K562 (cell line): ENCODE data around the gene PRKAG1. TPM values are rescaled to one million over a fixed set of nuclear protein-coding genes. Genes with fewer than 3 reads are reported as not detected.

Experiments used
- ARNT ChIP-seq, 2 experiments: fragments of 450-650 bp; IDR thresholded peaks; 2 replicates each; pipeline ENCODE4 v1.6.1; 2016; ENCODE audit warnings: mild to moderate bottlenecking in 1 of 2
- ATF7 ChIP-seq: fragments of 450-650 bp; IDR thresholded peaks from 2 replicates; pipeline ENCODE4 v1.7.1; 2014; ENCODE audit warnings: mild to moderate bottlenecking, moderate library complexity
- CEBPG ChIP-seq, 3 experiments: fragments of 200-800 bp in 1 of 3; sonication (Bioruptor generic) in 1 of 3; sonication (generic) in 1 of 3; formaldehyde crosslinking in 1 of 3; IDR thresholded peaks in 2 of 3; conservative IDR thresholded peaks in 1 of 3; 2 replicates each; pipeline versions ENCODE4 v1.6.1 to v1.8.0; 2016 to 2022; ENCODE audit warnings: missing compliant biosample characterization in 2 of 3, missing genetic modification characterization in 2 of 3, mild to moderate bottlenecking in 1 of 3, missing genetic modification reagents in 1 of 3
- CXXC5 ChIP-seq: fragments of 250-450 bp; sonication (Bioruptor Pico); IDR thresholded peaks from 2 replicates; pipeline ENCODE4 v1.8.0; 2022; ENCODE audit warnings: inconsistent platforms, mild to moderate bottlenecking, moderate library complexity
- ELF1 ChIP-seq: fragments of 200-800 bp; sonication (Bioruptor generic); IDR thresholded peaks from 2 replicates; pipeline ENCODE4 v1.6.1; 2016; ENCODE audit warnings: missing genetic modification characterization, missing compliant biosample characterization
- EP400 ChIP-seq: fragments of 450-650 bp; IDR thresholded peaks from 2 replicates; pipeline ENCODE4 v1.6.1; 2017; ENCODE audit warnings: antibody characterized with exemption, mild to moderate bottlenecking, moderate library complexity
- ERF ChIP-seq: fragments of 450-650 bp; formaldehyde crosslinking; IDR thresholded peaks from 2 replicates; pipeline ENCODE4 v1.4.0; 2020; ENCODE audit warnings: mild to moderate bottlenecking, mixed read lengths
- FOXK2 ChIP-seq, 2 experiments: fragments of 450-650 bp; IDR thresholded peaks in 1 of 2; conservative IDR thresholded peaks in 1 of 2; 2 replicates each; pipeline ENCODE4 v1.6.1; 2016; ENCODE audit warnings: low read depth in 2 of 2, mild to moderate bottlenecking in 1 of 2
- HIVEP1 ChIP-seq: fragments of 250-450 bp; sonication (Bioruptor Pico); IDR thresholded peaks from 2 replicates; pipeline ENCODE4 v1.4.0; 2020; ENCODE audit warnings: mild to moderate bottlenecking
- HNRNPLL ChIP-seq: fragments of 200-400 bp; formaldehyde crosslinking; IDR thresholded peaks from 2 replicates; pipeline ENCODE4 v1.6.1; 2017; ENCODE audit warnings: low read length, low read depth, mild to moderate bottlenecking; ENCODE audit not compliant: poor library complexity, severe bottlenecking
- JUN ChIP-seq, 2 experiments: sonication (generic) in 1 of 2; formaldehyde crosslinking in 1 of 2; IDR thresholded peaks; 2 replicates each; pipeline versions ENCODE4 v1.6.1 to v1.8.0; 2012 to 2022; ENCODE audit warnings: borderline replicate concordance in 2 of 2, mild to moderate bottlenecking in 2 of 2, improper control_type of control experiment in 1 of 2, low read depth in 1 of 2, low read length in 1 of 2, missing genetic modification reagents in 1 of 2
- MAFF ChIP-seq: IDR thresholded peaks from 2 replicates; pipeline ENCODE4 v1.6.1; 2012; ENCODE audit warnings: low read length, improper control_type of control experiment
- MYC ChIP-seq, 2 experiments: fragments of 250-450 bp in 1 of 2; sonication (Bioruptor Pico) in 1 of 2; IDR thresholded peaks; 2 replicates each; pipeline versions ENCODE4 v1.5.1 to v1.6.1; 2012 to 2021; ENCODE audit warnings: low read depth in 2 of 2, borderline replicate concordance in 1 of 2, improper control_type of control experiment in 1 of 2, low read length in 1 of 2, mild to moderate bottlenecking in 1 of 2, moderate library complexity in 1 of 2
- NR2F6 ChIP-seq: fragments of 450-650 bp; formaldehyde crosslinking; IDR thresholded peaks from 2 replicates; pipeline ENCODE4 v1.4.0; 2020; ENCODE audit warnings: mild to moderate bottlenecking
- PHF21A ChIP-seq: fragments of 450-650 bp; IDR thresholded peaks from 2 replicates; pipeline ENCODE4 v1.6.1; 2017; ENCODE audit warnings: low read depth, borderline replicate concordance
- PHF8 ChIP-seq: fragments of 200-600 bp; sonication (generic); IDR thresholded peaks from 2 replicates; pipeline ENCODE4 v1.6.1; 2012; ENCODE audit warnings: mixed run types, mild to moderate bottlenecking, inconsistent platforms, low read length, moderate library complexity, borderline replicate concordance
- SRSF1 ChIP-seq: fragments of 200-400 bp; formaldehyde crosslinking; IDR thresholded peaks from 2 replicates; pipeline ENCODE4 v1.6.1; 2017; ENCODE audit warnings: mild to moderate bottlenecking, low read depth, low read length, moderate library complexity
- TCF3 ChIP-seq: sonication (generic); formaldehyde crosslinking; IDR thresholded peaks from 2 replicates; pipeline ENCODE4 v1.4.0; 2020; ENCODE audit warnings: mild to moderate bottlenecking, missing genetic modification reagents
- ZNF124 ChIP-seq: sonication (generic); formaldehyde crosslinking; IDR thresholded peaks from 2 replicates; pipeline ENCODE4 v1.8.1; 2022; ENCODE audit warnings: missing genetic modification reagents
- ZNF253 ChIP-seq: fragments of 250-450 bp; sonication (Bioruptor Pico); conservative IDR thresholded peaks from 2 replicates; pipeline ENCODE4 v1.6.1; 2021; ENCODE audit warnings: mild to moderate bottlenecking
- ZNF384 ChIP-seq: IDR thresholded peaks from 2 replicates; pipeline ENCODE4 v1.6.1; 2012; ENCODE audit warnings: low read depth, low read length, improper control_type of control experiment
- ZNF445 ChIP-seq: fragments of 250-450 bp; sonication (Bioruptor Pico); IDR thresholded peaks from 2 replicates; pipeline ENCODE4 v1.4.0; 2020; ENCODE audit warnings: low read depth, mild to moderate bottlenecking, moderate library complexity
- ZNF699 ChIP-seq: fragments of 250-450 bp; sonication (Bioruptor Pico); IDR thresholded peaks from 2 replicates; pipeline ENCODE4 v1.8.0; 2021; ENCODE audit warnings: mild to moderate bottlenecking, moderate library complexity; ENCODE audit not compliant: insufficient replicate concordance
- ZZZ3 ChIP-seq: fragments of 450-650 bp; IDR thresholded peaks from 2 replicates; pipeline ENCODE4 v1.6.1; 2016; ENCODE audit warnings: antibody characterized with exemption, mild to moderate bottlenecking, moderate library complexity
- polyA plus RNA-seq, 8 experiments: library from polyadenylated mRNA; depleted of rRNA in 4 of 8; stranded (reverse) in 5 of 8; unstranded in 3 of 8; fragments of >200 nt; fragmentation: Nextera tagmentation in 2 of 8; fragmentation: Illumina TruSeq in 1 of 8; extraction: Ambion mirVana in 2 of 8; extraction: Trizol in 1 of 8; gene quantifications; 2 replicates each; pipeline versions ENCODE4 v1.2.1 to v1.2.3, GENCODE V29; 2011 to 2014; ENCODE audit warnings: inconsistent platforms in 1 of 8, missing spikeins in 1 of 8
- total RNA-seq, 7 experiments: library from RNA; depleted of rRNA in 6 of 7; stranded (reverse); fragments of >200 nt in 6 of 7; fragmentation: Illumina TruSeq in 2 of 7; extraction: Trizol in 2 of 7; gene quantifications; 2 replicates each; pipeline versions ENCODE4 v1.2.1 to v1.2.3, GENCODE V29; 2011 to 2021; ENCODE audit warnings: low replicate concordance in 1 of 7
- TF ChIP-seq, protein P1 (sequence below): fragments of 250-450 bp; sonication (Bioruptor Pico); IDR thresholded peaks from 2 replicates; pipeline ENCODE4 v1.5.0; 2020; ENCODE audit warnings: mild to moderate bottlenecking

The PRKAG1 gene
- total and polyA plus RNA-seq, 9 of the 15 experiments (the other 6 are each of a cell fraction or from before 2014, with no cell fraction given): 51.1 to 126 (median 79.1) TPM

DNA sequence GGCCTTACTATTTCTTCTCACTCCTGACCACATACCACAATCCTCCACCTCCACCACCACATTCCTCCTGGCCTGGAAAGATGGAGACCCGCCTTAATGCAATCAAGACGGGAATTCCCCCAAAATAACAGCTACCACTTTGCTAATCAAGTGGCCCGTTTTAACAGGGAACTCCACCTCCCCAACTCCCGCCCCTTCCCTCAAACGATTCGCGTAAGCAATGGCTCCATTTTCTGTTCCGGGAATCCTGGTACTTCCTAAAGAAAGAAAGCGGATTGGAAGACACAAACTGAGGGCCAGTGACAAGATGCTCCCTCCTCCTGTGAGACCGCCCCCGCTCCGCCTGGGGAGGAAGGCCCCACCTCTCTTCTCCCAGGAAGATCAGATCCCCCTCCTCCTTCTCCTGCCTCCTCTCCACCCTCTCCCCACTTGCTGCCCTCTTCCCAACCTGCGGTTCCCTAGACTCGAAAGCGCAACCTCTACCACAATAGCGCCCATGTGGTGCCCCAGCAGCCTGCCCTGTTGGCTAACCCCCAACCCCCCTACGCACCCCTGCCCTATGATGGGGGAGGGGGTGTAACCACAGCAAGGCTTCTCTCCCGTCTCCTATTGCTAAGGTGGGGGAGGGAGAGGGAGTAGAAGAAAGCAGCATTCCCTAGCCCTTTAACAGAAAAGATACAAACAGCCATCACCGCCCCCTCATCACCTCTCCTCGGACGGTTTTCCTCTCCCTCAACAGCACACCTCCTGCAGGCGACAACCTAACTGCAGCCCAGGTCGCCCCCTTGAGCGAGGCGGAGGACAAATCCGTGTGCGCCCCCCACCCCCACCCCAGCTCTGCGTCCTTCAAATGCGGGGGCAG lies 62.1 kb downstream of the PRKAG1 start (continued):
- TF ChIP-seq ZZZ3: 0 out of 2 replicates have a peak, but pooled peaks have one; percentile 43
- no peak for TF ChIP-seq ZNF699
- TF ChIP-seq EP400: peak; percentile 35; the same call in 1 of the 2 replicates
- TF ChIP-seq HNRNPLL: peak; percentile 45
- no peak for TF ChIP-seq SRSF1
- TF ChIP-seq JUN (IDR thresholded peaks at IDR 0.05; ENCODE audit: borderline replicate concordance, low read depth, low read length): no peak
- TF ChIP-seq JUN (CRISPR knock-in tag; IDR thresholded peaks at IDR 0.05; ENCODE audit: borderline replicate concordance): 0 out of 2 replicates have a peak, but pooled peaks have one; percentile 74
- TF ChIP-seq ZNF253 (CRISPR knock-in tag): no peak
- TF ChIP-seq PHF21A: 0 out of 2 replicates have a peak, but pooled peaks have one; percentile 46
- TF ChIP-seq FOXK2 (conservative IDR thresholded peaks at IDR 0.05 in 1 of 2, IDR thresholded peaks at IDR 0.05 in 1 of 2; ENCODE audit: low read depth in 2 of 2): no peak
- TF ChIP-seq ZNF384: no peak
- TF ChIP-seq PHF8: no peak
- TF ChIP-seq ARNT (IDR thresholded peaks at IDR 0.05): no peak
- no peak for TF ChIP-seq ZNF445 (CRISPR knock-in tag)
- TF ChIP-seq ERF: no peak
- TF ChIP-seq ATF7: 0 out of 2 replicates have a peak, but pooled peaks have one; percentile 7
- TF ChIP-seq NR2F6: no peak
- no peak for TF ChIP-seq CXXC5 (CRISPR knock-in tag)
- TF ChIP-seq, protein P1, sequence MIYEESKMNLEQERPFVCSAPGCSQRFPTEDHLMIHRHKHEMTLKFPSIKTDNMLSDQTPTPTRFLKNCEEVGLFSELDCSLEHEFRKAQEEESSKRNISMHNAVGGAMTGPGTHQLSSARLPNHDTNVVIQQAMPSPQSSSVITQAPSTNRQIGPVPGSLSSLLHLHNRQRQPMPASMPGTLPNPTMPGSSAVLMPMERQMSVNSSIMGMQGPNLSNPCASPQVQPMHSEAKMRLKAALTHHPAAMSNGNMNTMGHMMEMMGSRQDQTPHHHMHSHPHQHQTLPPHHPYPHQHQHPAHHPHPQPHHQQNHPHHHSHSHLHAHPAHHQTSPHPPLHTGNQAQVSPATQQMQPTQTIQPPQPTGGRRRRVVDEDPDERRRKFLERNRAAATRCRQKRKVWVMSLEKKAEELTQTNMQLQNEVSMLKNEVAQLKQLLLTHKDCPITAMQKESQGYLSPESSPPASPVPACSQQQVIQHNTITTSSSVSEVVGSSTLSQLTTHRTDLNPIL (CRISPR knock-in tag): no peak
- no peak for TF ChIP-seq HIVEP1 (CRISPR knock-in tag)
- TF ChIP-seq ZNF124 (CRISPR knock-in tag): no peak
- TF ChIP-seq CEBPG (CRISPR knock-in tag; IDR thresholded peaks at IDR 0.05): no peak; the same call in 1 of the 2 replicates
- TF ChIP-seq CEBPG (tag; conservative IDR thresholded peaks at IDR 0.05 in 1 of 2, IDR thresholded peaks at IDR 0.05 in 1 of 2): no peak
- no peak for TF ChIP-seq TCF3 (CRISPR knock-in tag)
- no peak for TF ChIP-seq MAFF
- TF ChIP-seq ELF1 (tag): peak; percentile 58; the same call in 1 of the 2 replicates
- TF ChIP-seq MYC (IDR thresholded peaks at IDR 0.05; ENCODE audit: low read depth, low read length): peak; percentile 4; the same call in 1 of the 2 replicates
- no peak for TF ChIP-seq MYC (CRISPR knock-in tag; IDR thresholded peaks at IDR 0.05; ENCODE audit: borderline replicate concordance, low read depth)
